ENCODE results near the gene GDPGP1. TPM values are rescaled to one million over a fixed set of nuclear protein-coding genes. Genes with fewer than 3 reads are reported as not detected.
A peak's percentile ranks its signal among the peaks of the same experiment; 100 is the strongest.

The GDPGP1 gene
- total RNA-seq, 3 donors from 2014 or later (not counting 1 experiment from before 2014, with no cell fraction given) = 7.8 to 11.1 (median 9.5) TPM

GRCh38 chr15:90211440-90212143, 22.4 kb upstream of the GDPGP1 start:
- no peak overlapping the region for H3K4me3 Mint-ChIP-seq
- Histone ChIP-seq H3K4me1 (ENCODE audit: control insufficient read depth, insufficient read depth, low read length) (peaks cover 32% of the 10 kb centered on the region), H3K9me3 (ENCODE audit: control insufficient read depth, insufficient read depth, low read length) (no peaks in the 10 kb centered on the region), H3K27ac (ENCODE audit: low read length) (no peak overlapping the region), H3K36me3 (ENCODE audit: control insufficient read depth, insufficient read depth, low read length) (peaks cover 2% of the 10 kb centered on the region), H3K27me3 (ENCODE audit: control insufficient read depth, insufficient read depth, low read length) (no peaks in the 10 kb centered on the region), H3K4me3 (ENCODE audit: low read length) (no peak overlapping the region)
- ATAC-seq (no peak), DNase-seq (no peak)
- no peaks in the 10 kb centered on the region for H3K9me3 Mint-ChIP-seq
- no peak for TF ChIP-seq CTCF (IDR thresholded peaks at IDR 0.05)
- 53% methylated on average over 11 of the region's 13 CpGs for WGBS (ENCODE audit: insufficient coverage)
- no peak overlapping the region for H3K27ac Mint-ChIP-seq
- H3K4me1 Mint-ChIP-seq = peaks cover 6 to 12% of the 10 kb centered on the region in 2 donors
- H3K36me3 Mint-ChIP-seq = no peaks in the 10 kb centered on the region
- H3K27me3 Mint-ChIP-seq (ENCODE audit: low read depth in 2 of 2) = no peaks in the 10 kb centered on the region
- intact Hi-C loops (cut with micrococcal nuclease) = no loop called here

- no peak overlapping the region for H3K4me3 ChIP-seq (ENCODE audit: low read length)
- no peak overlapping the region for H3K4me3 Mint-ChIP-seq
Measured at GRCh38 chr15:90212221-90213098, 21.5 kb upstream of the GDPGP1 start.

DNA sequence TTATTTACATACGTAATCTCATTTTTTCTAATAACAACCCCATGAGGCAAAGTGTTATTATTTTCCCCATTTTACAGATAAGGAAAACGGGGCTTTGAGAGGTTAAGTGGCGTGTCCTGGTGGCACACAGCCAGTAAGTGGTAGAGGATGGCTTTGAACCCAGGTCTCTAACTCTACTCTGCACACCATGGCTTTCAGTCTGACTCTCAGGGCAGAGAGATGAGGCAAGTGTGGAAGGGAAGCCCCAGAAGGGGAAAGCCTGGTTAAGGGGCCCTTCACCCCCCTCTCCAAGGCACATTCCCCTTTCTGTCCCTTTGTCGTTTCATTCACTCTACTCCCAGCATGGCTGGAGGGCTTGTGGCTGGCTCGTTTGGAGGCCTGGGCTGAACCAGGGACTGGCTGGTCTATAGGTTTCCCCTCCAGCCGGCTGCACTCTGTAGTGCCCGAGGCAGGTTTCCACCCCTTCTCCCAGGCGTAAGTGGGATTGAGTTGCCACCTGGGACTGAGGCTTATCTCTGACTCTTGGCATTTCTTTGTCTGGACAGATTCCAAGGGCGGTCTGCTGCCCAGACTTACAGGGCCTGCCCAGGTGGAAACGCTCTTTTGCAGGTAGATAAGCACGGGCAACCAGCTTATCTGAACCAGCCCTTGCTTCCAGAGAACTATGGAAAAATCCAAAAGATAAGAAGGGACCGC, 20.7 kb upstream of the GDPGP1 start:
- 80% methylated on average over 9 of the region's 12 CpGs for WGBS (ENCODE audit: insufficient coverage)
- Histone ChIP-seq H3K4me1 (ENCODE audit: control insufficient read depth, insufficient read depth, low read length) (peaks cover 37% of the 10 kb centered on the region), H3K36me3 (ENCODE audit: control insufficient read depth, insufficient read depth, low read length) (peaks cover 8% of the 10 kb centered on the region), H3K4me3 (ENCODE audit: low read length) (no peak overlapping the region), H3K27ac (ENCODE audit: low read length) (peak overlapping the region; percentile 35), H3K27me3 (ENCODE audit: control insufficient read depth, insufficient read depth, low read length) (no peaks in the 10 kb centered on the region), H3K9me3 (ENCODE audit: control insufficient read depth, insufficient read depth, low read length) (no peaks in the 10 kb centered on the region)
- no peak for TF ChIP-seq CTCF (IDR thresholded peaks at IDR 0.05)
- intact Hi-C loops (cut with micrococcal nuclease) = no loop called here
- DNase-seq (no peak), ATAC-seq (no peak)
- Mint-ChIP-seq H3K27ac (peak overlapping the region in 1 of 2 donors; percentile 20), H3K4me3 (no peak overlapping the region), H3K27me3 (ENCODE audit: low read depth in 2 of 2) (no peaks in the 10 kb centered on the region), H3K4me1 (peaks cover 6 to 12% of the 10 kb centered on the region in 2 donors), H3K9me3 (no peaks in the 10 kb centered on the region), H3K36me3 (no peaks in the 10 kb centered on the region)

More at GRCh38 chr15:90212221-90213098, 21.5 kb upstream of the GDPGP1 start:
- Mint-ChIP-seq H3K27me3 (ENCODE audit: low read depth in 2 of 2) (no peaks in the 10 kb centered on the region), H3K9me3 (no peaks in the 10 kb centered on the region), H3K4me1 (peaks cover 6 to 12% of the 10 kb centered on the region in 2 donors), H3K36me3 (no peaks in the 10 kb centered on the region), H3K27ac (no peak overlapping the region)
- H3K9me3 ChIP-seq (ENCODE audit: control insufficient read depth, insufficient read depth, low read length) = no peaks in the 10 kb centered on the region
- peaks cover 2% of the 10 kb centered on the region for H3K36me3 ChIP-seq (ENCODE audit: control insufficient read depth, insufficient read depth, low read length)
- intact Hi-C loops (cut with micrococcal nuclease) = no loop called here
- ATAC-seq (no peak), DNase-seq (no peak)
- H3K27ac ChIP-seq (ENCODE audit: low read length) = peak overlapping the region; percentile 35
- peaks cover 37% of the 10 kb centered on the region for H3K4me1 ChIP-seq (ENCODE audit: control insufficient read depth, insufficient read depth, low read length)
- H3K27me3 ChIP-seq (ENCODE audit: control insufficient read depth, insufficient read depth, low read length) = no peaks in the 10 kb centered on the region
- WGBS (ENCODE audit: insufficient coverage) = 91% methylated on average over 34 of the region's 35 CpGs
- TF ChIP-seq CTCF (IDR thresholded peaks at IDR 0.05) = no peak

Data from natural killer cell (primary cell).